WTC11 (cell line): ENCODE data around the gene TRAPPC14. TPM values are rescaled to one million over a fixed set of nuclear protein-coding genes. Genes with fewer than 3 reads are reported as not detected.
A peak's percentile ranks its signal among the peaks of the same experiment; 100 is the strongest.

Experiments
- ATAC-seq: fragments of 200-7000 bp; cut with Tn5 transposase; 2 replicates; pipeline ENCODE4 v1.10.0; 2021; ENCODE audit warnings: mild to moderate bottlenecking, moderate library complexity
- CTCF ChIA-PET: fragments of 300-600 bp; sonication (Branson Sonifier 250); formaldehyde crosslinking; loops from one replicate; lab custom pipeline; 2021; ENCODE audit warnings: antibody characterized with exemption; lab: Charles Lee
- POLR2A ChIA-PET: fragments of 350-600 bp; sonication (Branson Sonifier 250); formaldehyde crosslinking; loops from one replicate; lab custom pipeline; 2021; ENCODE audit warnings: antibody characterized with exemption; lab: Charles Lee
- DNase-seq: peaks from one replicate; pipeline ENCODE4 v3.0.0; 2021; ENCODE audit warnings: low spot score
- H3K27ac Mint-ChIP-seq: 2 replicates; pipeline ENCODE4 v1.8.0; 2021; ENCODE audit warnings: mixed read lengths
- H3K27me3 Mint-ChIP-seq: 2 replicates; pipeline ENCODE4 v1.8.0; 2021; ENCODE audit warnings: low read depth, mild to moderate bottlenecking, moderate library complexity, mixed read lengths
- H3K36me3 Mint-ChIP-seq: 2 replicates; pipeline ENCODE4 v1.8.0; 2021; ENCODE audit warnings: mixed read lengths
- H3K4me1 Mint-ChIP-seq: 2 replicates; pipeline ENCODE4 v1.8.0; 2022; ENCODE audit warnings: mixed read lengths
- H3K4me3 Mint-ChIP-seq: 2 replicates; pipeline ENCODE4 v1.8.0; 2021; ENCODE audit warnings: mild to moderate bottlenecking, moderate library complexity, mixed read lengths
- H3K9me3 Mint-ChIP-seq: 2 replicates; pipeline ENCODE4 v1.8.0; 2021; ENCODE audit warnings: mixed read lengths
- ATF3 ChIP-seq: sonication (generic); formaldehyde crosslinking; conservative IDR thresholded peaks from 2 replicates; pipeline ENCODE4 v1.8.1; 2022; ENCODE audit warnings: mild to moderate bottlenecking, missing genetic modification reagents
- ATF6 ChIP-seq: sonication (generic); formaldehyde crosslinking; IDR thresholded peaks from 2 replicates; pipeline ENCODE4 v1.8.1; 2023; ENCODE audit warnings: mild to moderate bottlenecking, missing genetic modification reagents
- E2F5 ChIP-seq: sonication (generic); formaldehyde crosslinking; IDR thresholded peaks from 2 replicates; pipeline ENCODE4 v1.8.1; 2022; ENCODE audit warnings: mild to moderate bottlenecking, moderate library complexity, missing genetic modification reagents
- FOXK1 ChIP-seq: sonication (generic); formaldehyde crosslinking; IDR thresholded peaks from 2 replicates; pipeline ENCODE4 v1.8.0; 2022; ENCODE audit warnings: mild to moderate bottlenecking, moderate library complexity, missing genetic modification reagents
- JAZF1 ChIP-seq: fragments of 250-450 bp; sonication (Bioruptor Pico); IDR thresholded peaks from 2 replicates; pipeline ENCODE4 v1.9.0; 2021; ENCODE audit warnings: moderate library complexity, mild to moderate bottlenecking, inconsistent platforms
- KAT7 ChIP-seq: sonication (generic); formaldehyde crosslinking; IDR thresholded peaks from 2 replicates; pipeline ENCODE4 v1.8.1; 2023; ENCODE audit warnings: missing genetic modification reagents, mild to moderate bottlenecking, borderline replicate concordance
- NFE2L1 ChIP-seq: sonication (generic); formaldehyde crosslinking; IDR thresholded peaks from 2 replicates; pipeline ENCODE4 v1.8.1; 2023; ENCODE audit warnings: missing genetic modification reagents
- NFYB ChIP-seq: sonication (generic); formaldehyde crosslinking; conservative IDR thresholded peaks from 2 replicates; pipeline ENCODE4 v1.8.0; 2022; ENCODE audit warnings: low read depth, missing genetic modification reagents
- NR3C1 ChIP-seq: sonication (generic); formaldehyde crosslinking; conservative IDR thresholded peaks from 2 replicates; pipeline ENCODE4 v1.8.1; 2023; ENCODE audit warnings: low read depth, mild to moderate bottlenecking, missing genetic modification reagents
- PRDM15 ChIP-seq: sonication (generic); formaldehyde crosslinking; IDR thresholded peaks from 2 replicates; pipeline ENCODE4 v1.8.0; 2022; ENCODE audit warnings: missing genetic modification reagents
- ZNF121 ChIP-seq: sonication (generic); formaldehyde crosslinking; IDR thresholded peaks from 2 replicates; pipeline ENCODE4 v1.8.0; 2023; ENCODE audit warnings: missing genetic modification reagents
- ZNF232 ChIP-seq: sonication (generic); formaldehyde crosslinking; IDR thresholded peaks from 2 replicates; pipeline ENCODE4 v1.8.0; 2022; ENCODE audit warnings: mild to moderate bottlenecking, missing genetic modification reagents
- ZNF263 ChIP-seq: sonication (generic); formaldehyde crosslinking; IDR thresholded peaks from 2 replicates; pipeline ENCODE4 v1.8.1; 2022; ENCODE audit warnings: low read depth, mild to moderate bottlenecking, moderate library complexity, missing genetic modification reagents
- ZNF532 ChIP-seq: fragments of 250-450 bp; sonication (Bioruptor Pico); IDR thresholded peaks from 2 replicates; pipeline ENCODE4 v1.9.0; 2021; ENCODE audit warnings: mild to moderate bottlenecking, borderline replicate concordance
- total RNA-seq: library from RNA; stranded (reverse); gene quantifications from 3 replicates; pipeline ENCODE4 v1.2.3, GENCODE V29; 2021

Gene TRAPPC14
- total RNA-seq, 1 experiment from 2014 or later: 28.0 TPM

GRCh38 chr7:100126239-100126930 is 32.1 kb downstream of the TRAPPC14 start:
- ChIA-PET CTCF (interaction anchor here (0.6 to 2.1 kb wide), 5 partner anchors 13 to 702 kb away, joined by 3 to 5 read pairs (median 3); partner anchors contain the start of gene AP4M1), POLR2A (interaction anchor here (0.6 to 2.3 kb wide), 6 partner anchors 15 to 529 kb away, joined by 3 to 21 read pairs (median 3); partner anchors contain the start of genes AP4M1, LAMTOR4, MCM7 and TMEM225B)
- H3K9me3 Mint-ChIP-seq: no peaks in the 10 kb centered on the region
- H3K27me3 Mint-ChIP-seq: peaks cover 15% of the 10 kb centered on the region
- no peak for DNase-seq
- ATAC-seq: peak; percentile 4; the same call in 1 of the 2 replicates
- H3K27ac Mint-ChIP-seq: peak overlapping the region; percentile 99
- H3K4me3 Mint-ChIP-seq: peak overlapping the region; percentile 99
- H3K4me1 Mint-ChIP-seq: peaks cover 18% of the 10 kb centered on the region
- H3K36me3 Mint-ChIP-seq: peaks cover 2% of the 10 kb centered on the region; the same call in 1 of the 2 replicates
- 0 out of 2 replicates have a peak, but pooled peaks have one; percentile 47 for TF ChIP-seq NFE2L1 (CRISPR knock-in tag)
- TF ChIP-seq ATF6 (CRISPR knock-in tag): no peak
- 0 out of 2 replicates have a peak, but pooled peaks have one; percentile 13 for TF ChIP-seq FOXK1 (CRISPR knock-in tag)
- 0 out of 2 replicates have a peak, but pooled peaks have one; percentile 7 for TF ChIP-seq NFYB
- 0 out of 2 replicates have a peak, but pooled peaks have one; percentile 53 for TF ChIP-seq E2F5 (CRISPR knock-in tag)
- TF ChIP-seq ZNF121 (CRISPR knock-in tag): peak; percentile 54; the same call in 1 of the 2 replicates
- no peak for TF ChIP-seq ZNF532 (CRISPR knock-in tag)
- TF ChIP-seq, all 79 proteins: peak for 5

- ChIA-PET POLR2A (interaction anchor here (1.5 to 2.3 kb wide), 2 partner anchors 13 to 24 kb away, joined by 4 to 21 read pairs; partner anchors contain the start of genes AP4M1 and MCM7), CTCF (interaction anchor here (2.1 kb wide), 1 partner anchor 23 kb away, joined by 5 read pairs; the partner anchor contains the start of gene AP4M1)
- Mint-ChIP-seq H3K27me3 (peaks cover 12% of the 10 kb centered on the region), H3K36me3 (peaks cover 2% of the 10 kb centered on the region; the same call in 1 of the 2 replicates), H3K4me1 (peaks cover 26% of the 10 kb centered on the region), H3K4me3 (no peak overlapping the region; the same call in 1 of the 2 replicates), H3K9me3 (no peaks in the 10 kb centered on the region), H3K27ac (no peak overlapping the region)
- ATAC-seq (no peak), DNase-seq (no peak)
- TF ChIP-seq PRDM15 (CRISPR knock-in tag): no peak
- no peak for TF ChIP-seq JAZF1
- no peak for TF ChIP-seq NR3C1 (CRISPR knock-in tag)
- TF ChIP-seq ATF3 (CRISPR knock-in tag): no peak
- TF ChIP-seq ZNF232: no peak
- no peak for TF ChIP-seq KAT7
- no peak for TF ChIP-seq ZNF263 (CRISPR knock-in tag)
- no peak for TF ChIP-seq ZNF532 (CRISPR knock-in tag)
Measured at GRCh38 chr7:100124301-100125230, 34.0 kb downstream of the TRAPPC14 start.
